RKO (cell line): ENCODE results near the gene ZNF32.
A peak's percentile ranks its signal among the peaks of the same experiment; 100 is the strongest.
"Not testable (repeated sequence)": the region's sequence is repeated elsewhere in the genome, so short reads cannot be mapped to it uniquely, and the experiment has no call there.

Experiments
- DNase-seq: peaks from one replicate; pipeline ENCODE4 v3.0.0-alpha.2; 2016; ENCODE audit warnings: low spot score

The ZNF32 gene

DNA sequence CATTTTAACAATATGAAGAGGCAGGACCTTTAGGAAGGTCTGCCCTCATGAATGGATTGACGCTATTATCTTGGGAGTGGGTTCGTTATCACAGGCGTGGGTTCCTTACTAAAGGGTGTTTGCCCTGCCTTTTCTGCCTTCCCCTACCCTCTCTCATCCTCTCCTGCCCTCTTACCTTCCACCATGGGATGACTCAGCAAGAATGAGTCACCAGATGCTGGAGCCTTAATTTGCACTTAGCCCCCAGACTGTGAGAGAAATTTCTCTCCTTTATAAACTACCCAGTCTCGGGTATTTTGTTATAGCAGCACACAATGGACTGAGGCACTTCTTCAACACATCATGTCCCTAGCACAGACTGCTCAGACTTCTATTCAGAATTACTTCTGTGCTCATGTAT, 31.4 kb upstream of the ZNF32 start:
- peak; percentile 52 for DNase-seq

DNA sequence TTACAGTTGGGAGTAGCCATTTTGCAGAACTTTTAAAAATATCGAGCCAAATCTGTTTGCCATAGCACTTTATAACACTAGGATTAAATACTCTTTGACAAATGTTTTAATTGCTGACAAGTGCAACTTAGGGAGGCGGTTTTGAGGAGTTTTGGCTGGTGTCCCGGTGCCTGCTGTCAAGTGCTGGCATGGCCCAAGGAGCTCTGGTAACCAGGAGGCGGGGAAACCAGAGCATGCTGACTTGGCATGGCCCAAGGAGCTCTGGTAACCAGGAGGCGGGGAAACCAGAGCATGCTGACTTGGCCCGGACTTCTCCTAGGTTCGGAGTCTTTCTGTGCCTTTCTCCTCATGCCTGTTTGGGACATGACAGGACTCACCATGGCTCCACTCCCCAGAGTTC, 30.8 kb upstream of the ZNF32 start:
- DNase-seq, result no peak

DNA sequence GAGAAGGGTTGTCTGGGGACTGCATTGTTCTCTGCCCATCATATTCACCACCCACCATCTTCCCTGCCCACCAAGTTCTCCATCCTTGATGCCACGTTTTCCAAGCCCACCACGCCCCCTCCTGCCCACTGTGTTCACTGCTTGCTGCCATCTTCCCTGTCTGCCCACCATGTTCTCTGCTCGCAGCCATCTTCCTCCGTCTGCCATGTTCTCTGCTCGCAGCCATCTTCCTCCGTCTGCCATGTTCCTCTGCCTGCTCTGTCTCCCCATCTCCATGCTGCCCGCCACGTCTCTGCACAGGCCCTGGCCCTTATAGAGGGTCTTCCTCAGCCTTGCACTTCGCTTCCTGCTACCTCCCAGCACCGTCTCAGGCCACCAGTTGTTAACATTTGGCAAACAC, 30.0 kb upstream of the ZNF32 start:
- DNase-seq, result no peak

DNA sequence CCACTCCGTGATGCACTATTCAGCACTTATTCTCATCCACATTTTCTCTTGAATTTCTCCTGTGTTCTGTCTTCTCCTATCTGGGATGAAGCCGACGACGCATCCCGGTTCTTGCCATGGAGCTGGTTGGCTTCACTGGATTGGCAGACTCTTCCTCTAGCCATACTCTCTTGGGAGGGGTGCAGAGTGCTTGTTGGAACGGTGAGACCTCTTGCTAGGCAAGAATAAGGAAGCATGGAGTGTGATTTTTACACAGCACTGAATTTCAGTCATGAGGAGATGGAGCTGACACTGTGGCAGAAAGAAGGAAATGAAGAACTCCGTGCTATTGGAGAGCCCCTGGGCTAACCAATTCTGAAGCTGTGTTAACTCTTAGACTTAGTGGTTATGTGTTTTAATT, 28.2 kb upstream of the ZNF32 start:
- DNase-seq, result no peak

DNA sequence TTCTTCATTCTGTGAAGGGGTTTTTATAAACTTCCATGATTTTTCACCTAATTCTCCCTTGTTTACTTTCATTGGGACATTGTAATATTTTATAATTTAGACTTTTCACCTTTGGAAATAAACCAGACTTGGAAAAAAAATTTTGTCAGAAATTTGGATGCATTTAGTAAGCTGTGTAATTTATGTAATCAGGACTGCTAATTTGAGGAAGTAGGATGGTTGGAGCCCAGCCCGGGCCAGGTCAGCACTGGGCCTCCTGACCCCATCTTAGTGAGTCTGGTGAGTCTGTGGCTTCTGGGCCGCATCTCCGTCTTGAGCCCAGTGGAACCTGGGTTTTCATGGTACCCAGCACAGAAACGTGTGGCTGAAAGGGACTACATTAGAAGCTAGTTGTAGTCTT, 27.6 kb upstream of the ZNF32 start:
- no peak for DNase-seq

DNA sequence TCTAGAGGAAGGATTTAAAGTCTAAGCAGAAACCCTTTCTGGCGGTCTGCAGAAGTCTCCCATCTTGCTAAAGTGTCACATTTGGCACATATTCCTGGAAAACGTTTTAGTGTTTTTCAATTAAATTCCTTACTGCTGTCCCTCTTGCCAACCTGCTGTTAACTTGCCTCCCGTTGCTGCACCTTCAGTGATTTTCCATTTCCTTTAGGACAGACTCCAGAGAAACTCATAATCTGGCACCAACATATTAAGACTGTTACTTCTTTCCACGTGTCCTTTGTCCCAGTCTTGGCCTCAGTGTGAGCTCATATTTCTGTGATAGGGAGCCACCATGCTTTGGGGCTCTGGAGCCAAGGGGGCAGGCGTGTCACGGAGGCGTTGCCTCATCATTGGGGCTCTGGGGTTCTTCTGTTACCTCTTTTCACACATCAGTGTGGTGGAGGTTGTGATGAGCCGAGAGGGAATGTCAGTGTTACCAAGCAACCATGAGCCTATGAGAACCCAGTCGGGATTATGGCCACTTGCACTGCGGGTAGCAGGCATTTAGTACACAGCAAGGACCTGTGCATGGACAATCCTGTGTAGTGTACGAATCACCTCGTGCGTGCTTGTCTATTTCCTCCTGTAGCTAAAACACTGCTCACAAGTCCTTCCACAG, 26.0 kb upstream of the ZNF32 start:
- no peak for DNase-seq

DNA sequence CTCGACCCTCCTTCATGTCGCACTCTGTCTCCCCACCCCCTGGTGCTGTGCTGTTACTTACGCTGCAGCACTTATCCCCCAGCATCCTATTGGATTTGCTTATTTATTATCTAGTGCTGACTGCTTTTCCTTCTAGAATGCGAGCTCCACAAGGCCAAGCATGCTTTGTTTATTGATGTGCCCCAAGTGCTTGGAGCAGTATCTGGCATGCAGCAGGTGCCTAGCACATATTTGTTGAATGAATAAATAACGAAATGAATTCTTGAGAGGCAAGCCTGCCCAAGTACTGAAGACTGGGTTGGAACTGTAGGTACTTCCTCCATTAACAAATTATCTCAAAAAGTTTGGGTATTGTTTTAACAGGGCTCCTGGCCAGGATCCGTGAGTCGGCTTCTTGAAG, 24.8 kb upstream of the ZNF32 start:
- DNase-seq, result no peak

DNA sequence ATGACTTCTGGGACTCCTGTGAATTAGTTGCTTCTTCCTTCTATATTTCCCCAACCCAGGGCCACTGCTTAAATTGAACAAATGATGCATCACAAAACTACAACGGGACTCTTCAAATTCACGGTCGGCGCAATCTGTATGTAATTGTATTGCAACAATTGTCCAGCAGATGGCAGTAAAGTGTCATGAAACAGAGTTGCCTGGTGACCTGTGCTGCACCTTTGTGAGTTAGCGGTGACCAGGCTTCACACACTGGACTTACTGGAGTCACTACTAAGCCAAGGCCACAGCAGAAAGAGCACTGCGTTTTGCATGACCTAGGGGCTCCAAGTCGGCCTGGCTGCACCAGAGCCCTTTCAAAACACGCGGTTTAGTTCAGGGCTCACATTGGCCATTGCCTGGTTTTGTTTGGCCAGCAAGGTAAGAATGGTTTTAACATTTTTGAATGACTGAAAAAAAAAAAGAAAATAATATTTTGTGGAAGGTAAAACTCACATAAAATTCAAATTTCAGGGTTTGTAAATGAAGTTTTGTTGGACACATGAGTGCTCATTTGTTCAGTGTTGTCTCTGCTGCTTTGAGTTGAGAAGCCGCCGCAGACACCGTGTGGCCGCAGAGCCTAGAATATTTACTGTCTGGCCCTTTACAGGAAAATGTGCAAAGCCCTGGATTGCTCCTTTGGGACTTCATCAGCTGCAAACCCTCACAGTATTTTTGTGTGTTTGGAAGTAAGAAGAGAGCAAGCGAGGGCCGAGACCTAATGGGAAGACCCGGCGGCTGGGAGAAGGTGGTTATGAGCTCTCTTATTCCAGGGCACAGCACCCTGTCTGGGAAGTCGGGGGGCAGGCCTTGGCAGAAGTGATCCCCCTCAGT, 23.2 kb upstream of the ZNF32 start:
- DNase-seq, result peak; percentile 80

DNA sequence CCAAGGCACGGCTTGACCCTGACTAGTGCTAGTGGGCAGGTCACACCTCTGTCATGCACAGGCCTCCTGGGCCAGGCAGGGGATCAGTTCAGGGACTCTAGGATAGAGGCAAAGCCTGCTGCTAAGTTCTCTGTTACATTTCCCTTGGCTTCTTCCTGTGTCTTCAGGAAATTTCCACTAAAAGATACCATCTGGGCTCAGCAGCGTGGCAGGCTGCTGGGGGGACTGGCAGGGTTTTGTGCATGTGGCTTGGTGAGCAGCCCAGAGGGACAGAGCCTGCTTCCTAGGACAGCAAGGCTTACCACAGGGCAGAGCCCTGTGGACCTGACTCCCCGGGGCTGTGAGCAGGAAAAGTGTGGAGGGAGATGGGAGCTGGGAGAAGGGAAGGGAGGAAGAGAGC, 20.7 kb upstream of the ZNF32 start:
- no peak for DNase-seq

DNA sequence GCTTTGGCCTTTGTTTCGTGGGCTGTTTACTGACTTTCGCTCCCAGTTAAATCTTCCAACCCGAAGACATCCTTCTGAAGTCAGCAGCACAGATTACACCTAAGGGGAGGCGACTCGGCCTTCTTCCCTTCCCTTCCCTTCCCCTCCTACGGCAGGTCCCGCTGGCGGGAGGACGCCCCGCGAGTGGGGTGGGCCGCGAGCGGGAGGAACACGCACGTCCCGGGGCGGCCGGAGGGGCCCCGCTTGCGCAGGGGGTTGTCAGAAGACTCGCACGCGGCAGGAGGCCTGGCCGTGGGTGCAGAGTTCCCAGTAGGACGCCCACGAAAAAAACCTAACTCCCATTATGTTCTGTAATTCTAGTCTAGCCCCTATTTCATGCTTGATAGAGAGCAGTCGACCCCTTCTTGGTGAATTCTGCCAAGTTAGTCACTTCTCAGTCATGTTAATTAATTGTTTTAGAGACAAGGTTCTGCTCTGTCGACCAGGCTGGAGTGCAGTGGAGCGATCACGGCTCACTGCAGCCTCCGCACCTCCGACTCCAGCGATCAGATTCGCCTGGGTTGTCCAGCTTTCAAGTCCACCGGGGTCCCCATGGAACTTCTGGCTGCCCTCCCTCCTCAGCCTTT, 19.2 kb upstream of the ZNF32 start:
- DNase-seq, result no peak

DNA sequence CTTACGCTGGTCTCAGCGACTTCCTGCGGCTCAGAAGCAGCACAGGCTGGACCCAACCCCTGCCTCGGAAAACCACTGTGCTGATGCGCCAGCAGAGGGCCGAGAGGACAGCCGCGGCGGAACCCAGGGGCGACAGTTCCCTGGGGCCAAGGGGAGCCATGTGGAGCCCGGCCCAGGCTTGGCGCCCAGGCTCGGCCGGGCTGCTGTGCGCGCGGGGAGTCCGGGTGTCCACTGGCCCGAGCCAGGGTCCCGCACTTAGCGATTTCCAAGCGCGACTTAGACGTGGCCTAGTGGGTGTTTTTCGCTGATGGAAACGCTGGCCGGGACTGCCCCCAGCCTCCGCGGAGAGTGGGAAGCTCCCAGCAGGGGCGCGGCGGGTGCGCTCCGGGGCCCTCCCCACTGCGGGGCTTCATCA, 18.6 kb upstream of the ZNF32 start:
- no peak for DNase-seq

DNA sequence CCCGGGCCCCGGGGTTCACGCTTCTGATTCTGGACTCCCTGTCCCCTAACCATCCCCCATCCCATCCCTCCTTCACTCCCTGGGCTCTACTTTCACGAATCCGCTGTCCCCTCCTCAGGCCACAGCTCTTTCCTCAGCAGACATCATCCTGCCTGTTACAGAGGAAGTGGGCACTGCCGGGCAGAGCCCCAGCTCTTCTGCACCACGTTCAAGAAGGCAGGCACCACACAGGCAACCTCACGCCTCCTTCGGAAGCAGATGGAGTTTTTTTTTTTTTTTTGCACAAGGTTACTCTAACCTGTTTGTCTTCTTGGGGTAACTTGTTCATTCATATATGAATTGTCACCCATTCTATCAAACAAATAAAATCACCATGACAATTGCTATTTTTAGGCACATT, 17.9 kb upstream of the ZNF32 start:
- DNase-seq, result no peak

DNA sequence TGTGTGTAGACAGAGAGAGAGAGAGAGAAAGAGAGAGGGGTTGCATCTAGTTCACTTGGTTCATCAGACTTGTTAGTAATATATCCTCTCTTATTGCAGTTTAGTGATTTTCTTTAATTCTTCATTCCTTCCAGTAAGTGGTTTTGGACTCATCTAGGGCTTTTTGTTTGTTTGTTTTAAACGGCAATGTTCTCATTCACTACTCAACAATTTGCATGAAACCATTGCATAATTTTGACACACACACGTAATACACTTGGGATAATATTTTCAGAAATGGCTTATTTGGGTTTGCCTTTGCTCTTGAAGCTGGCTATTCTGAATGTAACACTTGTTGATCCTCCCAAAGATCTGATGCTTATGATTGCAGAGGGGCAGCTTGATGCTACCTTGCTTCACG, 16.4 kb upstream of the ZNF32 start:
- no peak for DNase-seq

DNA sequence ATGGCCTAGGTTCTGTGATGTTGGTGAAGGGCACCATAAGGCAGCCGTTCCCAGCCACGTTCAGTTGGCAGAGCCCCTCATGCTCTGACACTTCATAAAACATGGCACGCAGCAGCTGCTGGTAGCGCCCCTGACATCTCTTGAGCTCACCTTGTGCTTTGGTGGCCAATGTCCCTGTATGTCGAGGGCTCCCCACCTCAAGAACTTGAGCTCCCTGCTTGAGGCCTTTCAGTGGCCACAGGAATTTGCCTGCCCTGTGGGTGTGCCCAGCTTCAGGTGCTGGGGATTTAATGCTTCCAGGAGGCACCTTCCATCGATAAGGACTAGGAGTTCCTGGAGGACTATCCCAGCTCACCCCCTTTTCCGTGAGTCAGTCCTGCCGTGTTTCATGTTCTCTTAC, 9.5 kb upstream of the ZNF32 start:
- no peak for DNase-seq

DNA sequence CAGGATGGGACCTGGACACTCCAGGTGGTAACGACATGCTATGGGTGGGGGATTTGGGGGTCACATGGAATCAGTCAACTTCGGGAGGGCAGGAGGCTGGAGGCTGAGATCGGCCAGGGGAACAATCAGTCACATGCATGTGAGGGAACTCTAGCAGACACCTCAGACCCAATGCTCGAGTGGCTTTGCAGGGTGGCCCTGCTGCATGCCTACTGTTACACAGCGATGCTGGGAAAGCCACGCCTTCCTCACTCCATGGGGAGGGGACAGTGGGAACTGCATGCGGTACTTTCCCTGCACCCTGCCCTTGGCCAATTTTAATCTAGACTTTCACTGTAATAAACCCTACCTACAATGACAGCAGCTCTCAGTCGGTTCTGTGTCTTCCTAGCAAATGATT, 6.6 kb upstream of the ZNF32 start:
- no peak for DNase-seq

DNA sequence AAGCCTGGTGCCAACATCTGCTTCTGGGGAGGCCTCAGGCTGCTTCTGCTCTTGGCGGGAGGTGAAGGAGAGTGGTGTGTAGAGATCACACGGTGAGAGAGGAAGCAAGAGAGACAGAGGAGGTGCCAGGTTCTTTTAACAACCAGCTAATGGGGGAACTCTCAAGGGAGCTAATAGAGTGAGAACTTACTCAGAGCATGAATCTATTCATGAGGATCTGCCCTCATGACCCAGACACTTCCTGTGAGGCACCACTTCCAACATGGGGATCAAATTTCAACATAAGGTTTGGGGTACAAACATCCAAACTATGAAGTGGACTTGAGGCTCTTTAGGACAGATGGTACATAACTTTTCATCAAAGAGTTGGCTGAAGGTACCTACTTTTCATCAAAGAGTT, 5.1 kb upstream of the ZNF32 start:
- DNase-seq, result peak; percentile 35

DNA sequence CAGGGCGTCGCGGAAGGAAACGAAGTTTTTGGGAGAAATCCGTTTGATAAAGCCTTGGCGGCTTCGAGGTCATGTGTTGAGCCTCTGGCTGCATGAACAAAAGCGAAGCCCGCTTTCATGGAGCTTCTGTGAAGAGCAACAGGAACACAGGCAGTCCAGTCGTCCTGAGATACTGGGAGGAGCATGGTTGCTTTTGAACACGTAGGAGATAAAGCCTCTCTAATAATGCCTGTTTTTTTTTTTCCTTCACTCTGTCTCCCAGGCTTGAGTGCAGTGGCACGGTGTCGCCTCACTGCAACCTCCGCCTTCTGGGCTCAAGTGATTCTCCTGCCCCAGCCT, 473 bp upstream of the ZNF32 start:
- no peak for DNase-seq

DNA sequence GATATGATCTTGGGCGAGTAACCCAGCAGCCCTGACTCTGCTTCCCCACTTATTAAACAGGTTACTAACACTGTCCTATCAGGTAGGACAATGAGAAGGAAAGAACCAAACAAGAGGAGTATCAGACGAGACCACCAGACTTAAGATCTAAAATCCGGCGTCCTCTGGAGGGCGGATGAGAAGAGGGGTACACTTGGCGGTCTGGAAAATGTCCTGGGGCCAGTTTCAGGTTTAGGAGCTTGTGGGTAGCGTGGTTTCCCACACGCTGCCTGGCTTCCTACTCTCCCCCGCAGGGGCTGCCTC, 635 bp downstream of the ZNF32 start:
- DNase-seq, result peak; percentile 39

DNA sequence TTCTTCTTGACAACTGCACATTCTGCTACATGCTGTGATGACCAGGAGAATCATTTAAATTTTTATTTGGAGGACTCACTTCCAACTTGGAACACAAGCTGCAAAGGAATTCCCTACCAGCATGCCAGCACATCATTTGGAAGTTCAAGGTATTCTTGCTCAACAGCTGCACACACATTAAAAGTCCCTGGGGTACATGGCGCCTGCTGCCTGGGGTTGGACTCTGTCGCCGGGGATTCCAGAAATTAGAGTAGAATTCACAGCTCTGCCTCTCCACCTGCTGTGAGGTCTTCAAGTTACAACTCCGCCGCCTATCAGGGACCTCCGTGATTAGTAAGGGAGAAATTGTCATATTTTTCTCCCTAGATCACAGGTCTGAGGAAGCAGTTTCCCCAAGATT, 1.1 kb downstream of the ZNF32 start:
- peak; percentile 72 for DNase-seq

DNA sequence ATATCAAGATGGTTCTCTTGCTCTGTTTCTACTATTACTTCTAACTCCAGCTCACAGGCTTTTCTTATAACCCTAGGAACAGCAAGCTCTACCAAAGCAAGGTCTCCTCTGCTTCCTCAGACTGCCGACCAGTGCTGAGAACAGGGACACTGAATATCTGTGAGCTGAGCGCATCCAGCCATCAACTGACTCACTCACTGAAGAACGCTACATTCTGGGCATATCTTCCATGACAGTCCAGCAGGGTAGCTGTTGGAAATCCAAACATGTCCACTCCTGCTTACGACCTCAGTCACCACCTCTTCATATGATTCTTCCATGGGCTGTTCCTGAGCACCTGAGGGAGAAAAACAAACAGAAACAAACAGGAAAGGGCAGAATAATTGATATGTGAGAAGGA, 2.8 kb downstream of the ZNF32 start:
- DNase-seq, result no peak

DNA sequence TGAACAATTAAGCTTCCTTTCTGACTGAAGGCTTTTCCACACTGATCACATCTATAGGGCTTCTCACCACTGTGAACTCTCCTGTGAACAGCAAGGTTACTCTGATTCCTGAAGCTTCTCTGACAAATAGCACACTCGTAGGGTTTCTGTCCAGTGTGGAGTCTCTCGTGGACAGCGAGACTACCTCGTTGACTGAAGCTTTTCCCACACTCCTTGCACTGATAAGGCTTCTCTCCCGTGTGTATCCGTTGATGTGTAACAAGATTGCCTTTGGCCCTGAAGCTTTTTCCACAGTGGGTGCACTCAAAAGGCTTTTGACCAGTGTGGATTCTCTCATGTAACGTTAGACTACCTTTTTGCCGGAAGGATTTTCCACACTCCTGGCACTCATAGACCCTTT, 4.4 kb downstream of the ZNF32 start:
- no peak for DNase-seq

DNA sequence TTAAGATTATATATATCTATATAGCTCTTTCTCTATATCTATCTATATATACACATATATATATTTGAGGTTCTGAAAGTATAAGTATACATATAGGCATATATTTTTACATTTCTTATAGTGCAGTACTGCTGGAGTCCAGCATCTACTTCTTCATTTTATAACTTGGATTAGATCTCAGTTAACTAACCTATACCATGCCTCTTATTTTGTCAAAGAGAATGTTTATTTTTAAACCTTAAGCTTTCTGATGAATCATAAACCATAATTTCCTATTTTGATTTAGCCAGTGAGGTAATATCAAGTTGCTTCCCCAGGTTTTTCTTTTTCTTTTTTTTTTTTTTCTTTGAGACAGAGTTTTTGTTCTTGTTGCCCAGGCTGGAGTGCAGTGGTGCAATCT, 8.1 kb downstream of the ZNF32 start:
- DNase-seq, result no peak

DNA sequence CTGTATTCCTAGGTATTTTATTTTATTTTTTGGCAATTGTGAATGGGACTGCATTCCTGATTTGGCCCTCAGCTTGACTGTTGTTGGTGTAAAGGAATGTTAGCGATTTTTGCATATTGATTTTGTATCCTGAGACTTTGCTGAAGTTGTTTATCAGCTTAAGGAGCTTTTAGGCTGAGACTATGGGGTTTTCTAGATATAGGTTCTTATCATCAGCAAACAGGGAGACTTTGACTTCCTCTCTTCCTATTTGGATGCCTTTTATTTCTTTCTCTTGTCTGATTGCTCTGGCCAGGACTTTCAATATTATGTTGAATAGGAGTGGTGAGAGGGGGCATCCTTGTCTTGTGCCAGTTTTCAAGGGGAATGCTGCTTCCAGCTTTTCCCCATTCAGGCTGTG, 12.9 kb downstream of the ZNF32 start:
- DNase-seq, result not testable (repeated sequence)

DNA sequence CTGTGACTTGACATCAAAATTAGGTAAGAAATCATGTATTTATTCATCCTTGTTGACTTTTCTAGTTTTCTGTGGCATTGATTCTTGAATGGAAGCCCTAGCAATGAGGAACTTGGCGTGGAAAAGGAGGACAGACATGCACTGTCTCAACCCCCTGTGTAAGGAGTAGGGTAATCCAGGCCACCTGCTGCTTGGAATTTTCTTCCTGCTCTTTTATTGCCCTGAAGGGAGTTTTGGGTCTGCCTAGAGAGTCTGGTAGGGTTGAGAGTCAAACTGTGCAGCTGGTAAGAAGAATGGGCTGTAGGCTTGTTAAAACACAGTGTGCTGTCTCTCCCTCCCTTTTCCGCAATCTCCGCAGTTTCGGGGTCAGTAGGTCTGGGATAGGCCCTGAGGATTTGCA, 19.7 kb downstream of the ZNF32 start:
- no peak for DNase-seq
